M059J (cell line): ENCODE measurements around the gene LIMCH1. TPM values are rescaled to one million over a fixed set of nuclear protein-coding genes. Genes with fewer than 3 reads are reported as not detected.
"Not testable (repeated sequence)": the region's sequence is repeated elsewhere in the genome, so short reads cannot be mapped to it uniquely, and the experiment has no call there.

ENCODE experiments used
- DNase-seq: peaks from one replicate; pipeline ENCODE4 v3.0.0-alpha.2; 2012; ENCODE audit warnings: low read depth
- total RNA-seq: library from RNA; depleted of rRNA; stranded (reverse); fragments of >200 nt; shearing (Covaris generic); gene quantifications from 2 replicates; pipeline ENCODE4 v1.2.3, GENCODE V29; 2014

The LIMCH1 gene
- total RNA-seq, 1 experiment from 2014 or later: 72.8 TPM

DNA sequence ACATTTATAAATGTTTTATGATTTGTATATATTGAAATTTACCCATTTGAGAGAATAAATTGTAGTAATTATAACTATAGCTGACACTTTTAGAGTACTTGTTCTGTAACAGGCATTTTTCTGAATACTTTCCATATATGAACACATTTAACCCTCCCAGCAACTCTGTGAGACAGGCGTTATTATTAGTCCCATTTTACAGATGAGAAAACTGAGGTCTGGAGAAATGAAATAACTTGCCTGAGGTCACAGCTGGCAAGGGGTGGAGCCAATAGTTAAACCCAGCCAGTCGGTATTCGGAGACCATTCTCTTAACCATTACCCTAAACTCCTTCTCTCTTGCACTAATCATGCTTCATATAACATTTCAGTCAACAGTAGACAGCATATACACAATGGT, 72.5 kb downstream of the LIMCH1 start:
- no peak for DNase-seq

DNA sequence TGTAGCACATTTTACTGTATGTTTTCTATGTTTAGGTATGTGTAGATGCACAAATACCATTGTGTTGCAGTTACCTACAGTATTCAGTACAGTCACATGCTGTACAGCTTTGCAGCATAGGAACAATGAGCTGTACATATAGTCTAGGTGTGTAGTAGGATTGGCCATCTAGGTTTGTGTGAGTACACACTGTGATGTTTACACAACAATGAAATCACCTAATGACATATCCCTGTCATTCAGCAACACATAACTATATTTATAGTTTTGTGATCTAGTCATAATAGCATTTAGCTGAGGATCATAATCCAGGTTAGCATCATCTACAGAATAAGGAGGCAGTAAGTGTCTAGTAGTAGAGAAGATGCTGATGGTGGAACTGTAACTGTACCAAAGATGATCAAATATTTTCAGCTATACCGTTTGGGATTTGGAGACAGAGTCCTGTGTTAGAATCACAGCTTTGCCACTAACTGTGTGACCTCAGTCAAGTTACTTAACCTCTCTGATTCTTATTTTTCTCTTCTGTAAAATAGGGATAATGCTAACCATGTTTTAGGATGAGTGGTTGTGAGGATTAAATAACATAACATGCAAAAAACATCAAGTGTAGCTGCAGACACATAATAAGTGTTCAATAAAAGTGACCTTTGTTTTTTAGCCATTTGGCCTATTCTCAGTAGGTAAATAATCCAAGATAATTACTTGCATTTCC, 73.3 kb downstream of the LIMCH1 start:
- DNase-seq: no peak

DNA sequence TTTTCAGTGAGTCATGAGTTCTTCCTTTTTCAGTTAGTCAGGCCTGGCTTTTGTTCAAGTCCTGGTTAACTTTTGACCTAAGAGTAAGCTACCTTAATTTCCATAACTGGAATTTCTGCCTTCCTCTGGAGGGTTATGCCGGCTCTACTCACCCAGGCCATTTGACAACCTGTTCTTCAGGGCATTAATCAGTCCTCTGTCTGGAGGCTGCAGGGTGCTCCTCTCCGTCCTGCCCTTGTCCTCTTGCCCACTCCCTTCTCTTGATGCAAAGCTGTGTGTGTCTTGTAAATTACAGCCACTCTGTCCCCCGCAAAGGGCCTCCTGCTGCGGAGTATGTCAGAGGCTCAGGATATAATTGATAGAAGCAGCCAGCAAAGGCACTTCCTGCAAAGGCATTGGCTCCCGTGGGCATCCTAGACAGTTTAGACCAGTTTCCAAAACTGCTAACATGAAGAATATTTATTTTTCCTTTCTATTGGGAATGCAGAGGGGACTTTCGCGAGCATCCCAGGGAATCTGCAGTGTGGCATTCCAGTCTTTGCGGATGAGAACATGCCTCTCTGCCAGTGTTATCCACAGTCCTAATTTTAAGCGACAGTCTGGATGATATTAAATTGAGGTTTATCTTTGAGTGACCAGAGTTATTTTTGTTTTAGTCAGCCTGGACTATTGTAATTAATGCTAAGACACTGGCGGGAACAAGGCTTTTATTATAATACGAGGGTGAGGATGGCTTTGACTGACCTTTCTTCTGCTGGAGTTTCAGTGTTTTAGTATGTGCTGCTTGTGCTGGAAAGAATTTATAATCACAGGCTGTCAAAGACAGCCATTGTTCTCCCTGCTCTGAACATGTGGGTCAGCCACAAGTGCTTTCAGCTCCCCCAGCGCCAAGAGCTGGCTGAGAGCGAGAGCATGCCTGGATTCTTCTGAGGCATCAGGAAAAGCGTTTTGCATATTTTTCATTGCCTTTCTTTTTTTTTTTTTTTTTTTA, 74.2 kb downstream of the LIMCH1 start:
- DNase-seq: peak; percentile 84

DNA sequence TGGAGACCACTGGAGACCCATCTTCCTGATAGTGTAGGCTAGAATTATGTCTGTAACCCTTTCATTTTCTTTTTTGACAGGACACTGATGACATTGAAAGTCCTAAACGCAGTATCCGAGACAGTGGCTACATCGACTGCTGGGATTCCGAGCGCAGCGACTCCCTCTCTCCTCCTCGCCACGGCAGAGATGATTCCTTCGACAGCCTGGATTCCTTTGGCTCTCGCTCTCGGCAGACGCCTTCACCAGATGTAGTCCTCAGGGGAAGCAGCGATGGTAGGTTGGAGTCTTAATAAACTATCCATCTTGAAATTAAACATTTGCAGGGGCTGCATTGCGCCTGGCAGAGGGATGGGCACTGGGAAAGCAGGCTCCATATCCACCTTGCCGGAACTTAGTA, 75.4 kb downstream of the LIMCH1 start:
- DNase-seq: no peak

DNA sequence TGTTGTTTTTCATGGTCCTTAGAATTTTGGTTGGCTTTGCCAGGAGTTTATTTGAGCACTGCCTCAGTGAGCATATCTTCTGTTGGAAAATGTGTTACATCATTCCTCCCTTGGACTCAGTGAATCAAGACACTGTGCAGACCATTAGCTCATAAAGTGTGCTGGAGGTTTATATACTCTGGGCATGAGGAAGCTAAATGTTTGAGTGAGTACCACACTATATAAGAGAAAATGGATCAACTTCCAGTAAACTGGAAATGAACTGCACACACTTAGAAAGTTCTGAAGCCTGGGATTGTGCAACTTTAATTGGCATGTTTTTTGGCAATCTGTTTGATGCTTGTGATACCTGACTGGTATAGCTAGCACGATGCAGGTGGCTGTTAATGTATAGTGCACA, 75.9 kb downstream of the LIMCH1 start:
- DNase-seq: no peak

DNA sequence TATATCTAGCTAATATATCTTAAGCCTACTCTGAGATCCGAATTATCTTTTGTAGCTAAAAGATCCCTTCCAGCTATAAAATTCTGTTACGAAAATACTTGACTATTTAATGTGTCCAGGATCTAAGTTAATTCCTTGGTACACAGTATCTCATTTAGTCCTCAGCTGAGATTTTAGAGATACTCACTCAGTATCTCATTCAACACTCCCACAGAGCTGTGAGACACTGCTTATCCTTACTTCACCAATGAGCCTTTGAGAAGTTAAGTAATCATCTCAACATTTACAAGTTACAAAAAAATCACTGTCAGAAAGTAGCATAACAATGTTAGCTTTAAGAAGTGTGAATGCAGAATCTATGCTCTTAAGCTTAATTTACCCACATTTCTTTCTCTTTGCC, 76.6 kb downstream of the LIMCH1 start:
- DNase-seq: no peak

DNA sequence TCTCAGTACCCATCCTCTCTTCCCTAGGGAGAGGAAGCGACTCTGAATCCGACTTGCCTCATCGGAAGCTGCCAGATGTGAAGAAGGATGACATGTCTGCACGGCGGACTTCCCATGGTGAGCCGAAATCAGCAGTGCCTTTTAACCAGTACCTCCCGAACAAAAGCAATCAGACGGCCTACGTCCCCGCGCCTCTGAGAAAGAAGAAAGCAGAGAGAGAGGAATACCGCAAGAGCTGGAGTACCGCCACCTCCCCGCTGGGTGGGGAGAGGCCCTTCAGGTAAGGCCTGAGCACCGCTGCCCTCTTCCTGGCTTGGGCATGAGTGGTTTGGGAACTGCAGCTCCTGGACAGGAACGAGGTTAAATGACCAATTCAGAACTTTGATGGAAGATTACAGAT, 81.2 kb downstream of the LIMCH1 start:
- DNase-seq: no peak

DNA sequence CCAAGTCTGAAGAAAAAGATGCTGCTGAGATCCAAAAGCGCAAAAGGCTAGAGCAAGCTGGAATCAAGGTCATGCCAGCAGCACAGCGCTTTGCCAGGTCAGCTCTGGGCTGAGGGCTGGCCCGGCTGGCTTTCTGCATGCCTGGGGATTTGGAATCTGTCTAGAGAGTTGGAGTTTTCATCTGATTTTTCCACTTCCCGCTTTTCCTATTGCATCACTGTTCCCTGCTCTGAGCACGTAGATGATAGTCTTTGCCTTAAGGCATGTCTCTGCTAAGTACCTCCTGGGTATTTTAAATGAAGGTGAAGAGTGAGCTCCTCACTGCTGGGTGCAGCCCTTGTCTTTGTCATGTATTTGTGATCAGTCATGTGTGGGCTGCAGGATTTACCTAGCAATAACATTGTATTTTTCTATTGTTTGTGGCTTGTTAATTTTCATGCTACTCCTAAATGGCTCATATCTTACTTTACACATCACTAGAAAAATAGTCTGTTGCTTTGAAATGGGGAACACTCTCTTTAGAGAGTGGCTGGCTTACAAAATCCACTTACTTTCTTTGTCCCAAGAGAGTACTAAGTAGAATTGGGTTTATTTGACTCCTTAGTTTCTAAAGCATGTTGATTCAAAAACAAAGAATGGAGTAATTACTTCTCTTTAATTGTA, 82.8 kb downstream of the LIMCH1 start:
- no peak for DNase-seq

DNA sequence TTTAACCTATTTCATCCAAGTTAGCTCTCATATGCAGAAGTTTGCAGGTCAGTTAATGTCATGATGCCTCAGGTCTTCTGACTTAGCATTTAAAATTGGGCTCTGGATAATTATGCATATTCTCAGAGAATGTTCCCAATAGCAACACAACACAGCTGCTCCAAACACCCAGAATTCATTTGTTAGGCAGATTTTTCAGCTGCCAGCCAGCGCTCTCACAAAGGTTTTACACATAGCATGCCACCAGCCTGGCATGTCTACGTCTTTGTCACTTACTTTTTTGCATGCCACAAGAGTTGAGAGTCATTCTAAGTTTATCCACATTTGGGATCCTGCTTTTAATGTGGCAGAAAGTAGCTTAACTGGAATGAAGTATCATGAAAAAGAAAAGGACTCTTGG, 84.8 kb downstream of the LIMCH1 start:
- DNase-seq: no peak

DNA sequence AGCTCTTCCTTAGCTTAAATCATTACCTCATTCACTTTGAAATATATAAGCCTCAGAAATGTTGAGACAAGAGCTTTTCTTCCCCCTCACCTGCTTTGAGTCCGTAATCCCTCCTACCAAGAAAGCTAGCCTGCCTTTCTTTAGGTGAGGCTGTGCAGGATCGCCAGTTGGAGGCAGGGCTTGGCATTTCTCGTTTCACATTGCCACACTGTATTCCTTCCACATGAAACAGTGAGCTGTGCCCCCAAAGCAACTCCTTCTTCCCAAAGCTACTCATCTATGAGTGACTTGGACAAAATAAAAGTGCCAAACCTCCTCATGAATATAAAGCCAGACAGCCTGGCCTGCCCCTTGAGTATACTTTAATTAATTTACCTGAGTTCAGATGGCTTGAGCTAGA, 86.8 kb downstream of the LIMCH1 start:
- DNase-seq: no peak

DNA sequence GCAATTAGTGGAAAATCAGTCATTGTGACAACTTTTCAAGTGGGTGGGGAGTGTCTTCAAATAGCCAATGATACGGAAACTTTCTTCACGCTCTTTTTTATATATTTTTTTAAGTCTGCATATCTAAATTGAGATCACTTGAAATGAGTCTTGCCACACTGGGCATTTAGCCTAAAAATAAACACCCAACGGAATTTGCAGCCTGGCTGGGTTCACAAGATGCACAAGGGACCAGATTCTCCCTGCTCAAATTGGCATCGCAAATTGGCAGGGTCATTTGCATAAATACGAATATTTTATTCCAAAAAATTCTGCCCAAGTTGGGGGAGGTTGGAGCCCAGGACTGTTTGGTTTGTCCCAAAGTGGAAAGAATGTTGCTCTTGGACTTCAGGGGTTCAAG, 87.6 kb downstream of the LIMCH1 start:
- DNase-seq: no peak

DNA sequence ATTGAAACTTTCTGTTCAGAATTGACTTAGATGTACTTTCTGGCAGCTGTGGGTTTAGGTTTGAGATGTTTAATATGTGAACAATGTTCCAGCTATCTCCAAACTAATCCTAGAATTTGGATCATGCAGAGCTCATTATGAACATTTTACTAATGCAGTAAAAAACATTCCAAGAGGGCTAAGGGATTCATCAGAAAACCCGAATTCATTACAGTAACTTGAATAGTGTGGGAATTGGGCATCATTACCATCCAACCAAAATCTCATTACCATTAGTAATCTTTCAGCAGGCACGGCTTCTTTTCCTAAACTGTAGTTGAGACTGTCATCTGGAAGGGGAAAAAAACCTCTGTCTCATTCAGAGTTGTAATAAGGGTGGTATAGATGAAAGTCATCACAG, 91.0 kb downstream of the LIMCH1 start:
- DNase-seq: no peak

DNA sequence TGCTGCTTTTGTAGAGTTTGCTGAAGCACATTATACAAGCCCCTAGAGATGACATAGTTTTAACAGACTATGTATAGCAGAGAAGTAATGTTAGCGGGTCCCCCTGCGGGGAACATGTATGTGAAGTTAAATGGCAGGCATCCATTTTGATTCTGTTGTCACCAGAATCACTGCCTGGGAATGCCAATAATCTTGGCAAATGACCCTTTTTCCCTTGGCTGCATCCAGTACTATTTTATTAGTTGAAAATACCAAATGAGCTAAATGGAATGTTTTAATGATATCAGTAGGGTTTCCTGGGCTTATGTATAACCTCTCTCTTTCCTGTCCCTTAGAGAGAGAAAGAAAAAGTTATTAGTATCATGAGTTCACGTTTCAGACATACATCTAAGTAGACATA, 93.6 kb downstream of the LIMCH1 start:
- DNase-seq: peak; percentile 18

DNA sequence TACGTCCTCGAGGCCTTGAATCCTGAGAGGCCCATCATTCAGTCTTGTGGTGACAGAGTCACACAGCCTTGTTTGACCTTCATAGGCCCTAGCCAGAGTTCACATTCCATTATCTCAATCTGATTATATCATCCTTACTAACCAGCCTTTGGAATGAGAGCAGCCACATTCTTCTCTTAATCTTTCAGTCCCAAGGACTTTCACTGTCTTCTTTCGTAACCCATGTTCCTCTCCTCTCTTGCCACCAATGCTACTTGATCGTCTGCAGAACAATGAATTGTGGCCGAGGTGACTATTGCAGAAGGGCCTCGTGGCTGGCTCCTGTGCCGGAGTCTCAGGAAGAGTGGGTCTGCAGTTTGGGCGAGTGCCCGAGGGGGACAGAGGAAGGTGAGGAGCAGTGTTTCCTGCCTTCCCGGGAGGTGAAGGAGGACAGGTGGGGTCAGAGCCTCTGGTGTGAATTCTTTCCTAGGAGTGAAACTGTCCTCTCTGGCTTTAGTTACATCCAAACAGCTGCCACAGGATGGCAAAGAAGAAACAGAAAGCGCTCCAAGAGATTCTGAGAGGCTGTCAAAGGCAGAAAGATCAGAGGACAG, 94.6 kb downstream of the LIMCH1 start:
- peak; percentile 68 for DNase-seq

DNA sequence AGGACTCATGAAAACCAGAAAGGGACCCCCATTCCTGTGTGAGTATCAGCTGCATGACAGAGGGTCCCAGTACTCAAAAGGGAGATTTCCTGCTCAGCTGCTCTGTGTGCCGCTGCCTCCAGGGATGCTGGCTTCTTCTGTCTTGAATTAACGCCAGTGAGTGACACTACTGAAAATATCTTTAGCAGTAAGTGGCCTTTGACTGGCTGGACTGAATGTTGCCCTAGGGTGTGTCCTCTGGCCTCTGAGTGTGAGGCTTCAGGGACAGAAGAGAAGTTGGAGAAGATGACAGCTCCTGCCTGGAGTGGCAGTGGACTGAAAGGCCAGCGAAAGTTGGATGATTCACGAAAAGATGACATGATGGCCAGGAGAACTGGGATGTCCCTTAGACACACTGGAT, 95.4 kb downstream of the LIMCH1 start:
- no peak for DNase-seq

DNA sequence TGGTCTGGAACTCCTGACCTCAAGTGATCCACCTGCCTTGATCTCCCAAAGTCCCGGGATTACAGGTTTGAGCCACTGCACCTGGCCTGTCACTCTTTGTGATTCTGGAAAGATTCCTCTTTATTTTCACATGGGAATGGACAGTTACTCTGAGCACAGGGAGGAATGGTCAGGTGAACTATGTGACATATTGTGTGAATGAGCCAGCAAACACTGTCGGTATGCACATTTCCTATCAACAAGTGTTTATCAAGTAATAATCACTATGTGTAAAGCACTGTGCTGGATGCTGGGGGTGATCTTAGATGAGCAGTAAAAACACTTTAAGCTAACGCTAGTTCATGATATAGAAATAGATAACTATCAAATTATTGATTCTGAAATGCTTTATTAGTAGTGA, 97.5 kb downstream of the LIMCH1 start:
- no peak for DNase-seq

DNA sequence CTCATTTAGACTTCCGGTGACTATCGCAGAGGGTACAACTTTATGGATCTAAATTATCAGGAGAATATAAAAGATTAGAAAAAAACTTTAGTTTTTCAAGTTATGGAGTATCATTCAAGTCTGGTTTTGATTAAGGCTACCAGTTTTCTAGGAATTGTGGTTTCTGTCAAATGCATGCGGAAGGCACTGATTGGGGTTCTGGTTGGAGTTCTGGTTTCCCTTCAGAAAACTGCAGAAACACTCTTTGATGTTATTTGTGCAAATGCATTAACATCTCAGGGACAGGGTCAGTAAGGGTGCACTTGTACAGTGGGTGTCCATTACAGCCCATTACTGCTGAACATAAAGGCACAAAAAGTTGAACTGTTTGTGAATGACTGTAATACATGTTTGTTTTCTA, 100.2 kb downstream of the LIMCH1 start:
- no peak for DNase-seq

DNA sequence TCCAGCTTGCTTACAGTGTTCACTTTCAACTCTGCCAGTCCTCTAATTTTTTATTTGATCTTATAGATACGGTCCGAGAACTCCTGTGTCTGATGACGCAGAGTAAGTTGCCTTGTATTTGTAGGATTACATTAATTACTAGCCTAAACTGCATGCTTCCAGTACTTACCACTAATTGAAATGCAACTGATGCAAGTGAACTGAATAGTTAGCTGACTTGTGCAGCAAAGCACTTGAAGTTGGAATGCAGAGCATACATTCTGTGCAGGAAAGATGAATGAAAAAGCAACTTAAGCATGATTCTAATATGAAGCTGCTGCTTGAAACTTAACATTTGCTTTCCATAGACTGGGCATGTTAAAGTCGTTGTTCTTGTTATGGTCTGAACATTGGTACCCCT, 100.9 kb downstream of the LIMCH1 start:
- DNase-seq: no peak

DNA sequence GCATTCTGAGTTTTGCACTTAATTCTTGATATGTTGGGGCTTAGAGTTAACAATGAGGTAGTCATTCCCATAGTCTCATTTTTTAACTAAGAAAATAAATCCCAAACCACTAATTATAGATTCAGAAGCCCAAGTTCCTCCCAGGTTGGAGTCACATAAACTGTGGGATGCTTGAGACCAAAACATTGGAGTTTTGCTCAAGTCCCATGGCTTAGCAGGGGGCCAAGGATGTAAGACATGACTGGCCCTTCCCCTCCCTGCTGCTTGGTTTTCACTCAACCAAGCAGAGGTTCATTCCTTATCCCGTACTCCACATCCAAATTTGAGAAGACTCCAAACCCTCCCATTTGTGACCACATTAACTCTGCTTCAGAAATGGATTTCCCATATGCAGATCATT, 101.3 kb downstream of the LIMCH1 start:
- peak; percentile 55 for DNase-seq

DNA sequence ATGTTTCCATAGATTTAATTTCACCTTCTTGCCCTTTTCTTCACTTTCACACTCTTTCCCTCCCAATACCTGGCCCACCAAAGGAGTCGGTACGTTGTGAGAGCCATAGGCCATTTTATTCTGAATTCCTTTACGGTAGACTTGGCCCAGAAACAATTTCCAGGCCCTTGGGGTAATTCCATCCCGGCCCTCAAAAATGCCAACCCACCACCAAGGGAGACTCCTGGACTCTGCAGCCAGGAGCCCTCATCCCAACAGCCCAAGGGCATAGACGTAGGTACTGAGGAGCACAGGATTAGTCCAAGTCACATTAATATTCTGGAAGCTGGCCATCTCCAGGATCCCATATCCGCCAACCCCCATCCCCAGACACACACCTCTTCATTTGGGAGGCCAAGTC, 102.9 kb downstream of the LIMCH1 start:
- peak; percentile 94 for DNase-seq

DNA sequence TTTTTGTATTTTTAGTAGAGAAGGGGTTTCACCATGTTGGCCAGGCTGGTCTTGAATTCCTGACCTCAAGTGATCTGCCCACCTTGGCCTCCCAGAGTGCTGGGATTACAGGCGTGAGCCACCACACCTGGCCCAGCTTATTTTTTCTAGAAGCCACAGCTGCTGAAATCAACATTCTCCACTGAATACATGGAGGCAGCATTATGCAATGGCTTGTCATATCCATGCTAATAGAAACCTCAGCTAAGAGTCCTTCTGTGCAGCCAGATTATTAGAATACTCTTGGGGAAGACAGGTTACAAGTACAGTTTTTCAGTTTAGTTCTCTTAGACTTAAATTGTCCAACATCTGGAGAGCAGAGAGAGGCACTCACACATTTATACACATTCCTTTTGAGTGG, 104.8 kb downstream of the LIMCH1 start:
- not testable (repeated sequence) for DNase-seq

DNA sequence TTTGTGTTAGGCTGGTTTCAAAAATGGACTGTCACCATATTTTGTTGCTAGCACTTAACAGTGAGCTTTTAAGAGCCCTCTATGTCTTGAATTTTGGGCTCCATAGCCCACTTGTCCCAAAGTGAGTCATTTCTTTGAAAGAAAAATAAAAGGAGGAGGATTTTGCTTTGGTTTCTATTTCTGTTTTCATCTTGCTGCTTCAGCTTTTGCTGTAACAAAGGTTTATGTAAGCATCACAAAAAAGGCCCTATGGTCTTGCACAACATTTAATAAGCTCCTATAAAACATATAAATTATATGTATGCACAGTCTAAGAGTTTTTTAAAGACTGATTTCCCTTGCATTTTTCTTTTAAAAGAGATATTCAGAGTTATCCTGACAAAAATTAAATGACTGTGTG, 105.4 kb downstream of the LIMCH1 start:
- DNase-seq: no peak
